OCI-LY3 (cell line): ENCODE measurements around the gene CCDC27.

ENCODE experiments used
- H2AFZ ChIP-seq: fragments of 200-600, 300-600 bp; shearing (Covaris generic); 2 replicates; pipeline ENCODE4 v1.6.0; 2014; ENCODE audit warnings: antibody characterized with exemption, low read depth, low read length
- H3K27ac ChIP-seq: fragments of 200-600, 300-600 bp; sonication (generic); 2 replicates; pipeline ENCODE4 v1.5.1; 2014; ENCODE audit warnings: mild to moderate bottlenecking, low read length, moderate library complexity, mixed read lengths
- H3K27me3 ChIP-seq: fragments of 200-600, 300-600 bp; sonication (generic); 2 replicates; pipeline ENCODE4 v1.6.1; 2014; ENCODE audit warnings: low read depth, low read length, mixed read lengths
- H3K36me3 ChIP-seq: fragments of 200-600, 300-600 bp; sonication (generic); replicated peaks from 2 replicates; pipeline ENCODE3; 2014; ENCODE audit warnings: low read depth, low read length, mixed read lengths
- H3K4me1 ChIP-seq: fragments of 300-600, 200-600 bp; sonication (generic); 2 replicates; pipeline ENCODE4 v1.6.1; 2014; ENCODE audit warnings: low read length, mixed read lengths
- H3K4me2 ChIP-seq: fragments of 200-600, 300-600 bp; sonication (generic); 2 replicates; pipeline ENCODE4 v1.6.1; 2014; ENCODE audit warnings: low read length, mixed read lengths
- H3K4me3 ChIP-seq: fragments of 300-600, 200-600 bp; sonication (generic); 2 replicates; pipeline ENCODE4 v1.5.1; 2014; ENCODE audit warnings: antibody characterized with exemption, mild to moderate bottlenecking, low read length, moderate library complexity
- H3K79me2 ChIP-seq: fragments of 300-600, 200-600 bp; shearing (Covaris generic); 2 replicates; pipeline ENCODE4 v1.6.1; 2014; ENCODE audit warnings: mild to moderate bottlenecking, low read length, mixed read lengths
- H3K9ac ChIP-seq: fragments of 300-600, 200-600 bp; shearing (Covaris generic); 2 replicates; pipeline ENCODE4 v1.6.0; 2014; ENCODE audit warnings: mild to moderate bottlenecking, low read length, moderate library complexity
- H3K9me3 ChIP-seq: fragments of 200-600, 300-600 bp; shearing (Covaris generic); 2 replicates; pipeline ENCODE4 v1.6.1; 2014; ENCODE audit warnings: low read length, mixed read lengths; ENCODE audit not compliant: insufficient read depth
- H4K20me1 ChIP-seq: fragments of 200-600, 300-600 bp; sonication (generic); 2 replicates; pipeline ENCODE4 v1.6.1; 2016; ENCODE audit warnings: low read length, mixed read lengths; ENCODE audit not compliant: insufficient read depth
- CTCF ChIP-seq: fragments of 200-600, 300-600 bp; sonication (generic); IDR thresholded peaks from 2 replicates; pipeline ENCODE4 v1.5.1; 2014; ENCODE audit warnings: antibody characterized with exemption, low read length, low read depth
- EZH2phosphoT487 ChIP-seq: fragments of 200-600 bp; shearing (Covaris generic); IDR thresholded peaks from 2 replicates; pipeline ENCODE4 v1.6.1; 2018; ENCODE audit warnings: antibody characterized with exemption, mixed run types, low read depth

Gene CCDC27

GRCh38 chr1:3708791-3709190 is 43.5 kb upstream of the CCDC27 start:
- no peaks in the 10 kb centered on the region for H3K79me2 ChIP-seq
- no peak for TF ChIP-seq CTCF
- TF ChIP-seq EZH2phosphoT487 = no peak
- no peak overlapping the region for H2AFZ ChIP-seq
- peaks cover 41% of the 10 kb centered on the region for H3K27me3 ChIP-seq
- no peaks in the 10 kb centered on the region for H3K9me3 ChIP-seq
- H3K4me3 ChIP-seq = no peak overlapping the region
- no peak overlapping the region for H3K4me2 ChIP-seq
- no peak overlapping the region for H3K9ac ChIP-seq
- no peaks in the 10 kb centered on the region for H3K4me1 ChIP-seq
- H3K27ac ChIP-seq = no peak overlapping the region
- no peaks in the 10 kb centered on the region for H4K20me1 ChIP-seq
- H3K36me3 ChIP-seq = no peaks in the 10 kb centered on the region

- Histone ChIP-seq H3K9me3 (no peaks in the 10 kb centered on the region), H3K36me3 (no peaks in the 10 kb centered on the region), H3K4me3 (no peak overlapping the region), H3K27me3 (peaks cover 41% of the 10 kb centered on the region), H3K9ac (no peak overlapping the region), H4K20me1 (no peaks in the 10 kb centered on the region), H3K4me2 (no peak overlapping the region), H3K79me2 (no peaks in the 10 kb centered on the region), H3K4me1 (no peaks in the 10 kb centered on the region), H3K27ac (no peak overlapping the region), H2AFZ (no peak overlapping the region)
- TF ChIP-seq EZH2phosphoT487 (no peak), CTCF (no peak)
Observed at GRCh38 chr1:3710251-3710650, 42.0 kb upstream of the CCDC27 start.

- Histone ChIP-seq H3K4me1 (no peaks in the 10 kb centered on the region), H3K36me3 (no peaks in the 10 kb centered on the region), H3K4me3 (no peak overlapping the region), H3K4me2 (no peak overlapping the region), H3K27me3 (peaks cover 41% of the 10 kb centered on the region), H4K20me1 (no peaks in the 10 kb centered on the region), H3K9ac (no peak overlapping the region), H3K27ac (no peak overlapping the region), H2AFZ (no peak overlapping the region), H3K79me2 (no peaks in the 10 kb centered on the region), H3K9me3 (no peaks in the 10 kb centered on the region)
- TF ChIP-seq CTCF (no peak), EZH2phosphoT487 (no peak)
Observed at GRCh38 chr1:3711381-3711779, 40.9 kb upstream of the CCDC27 start.

DNA sequence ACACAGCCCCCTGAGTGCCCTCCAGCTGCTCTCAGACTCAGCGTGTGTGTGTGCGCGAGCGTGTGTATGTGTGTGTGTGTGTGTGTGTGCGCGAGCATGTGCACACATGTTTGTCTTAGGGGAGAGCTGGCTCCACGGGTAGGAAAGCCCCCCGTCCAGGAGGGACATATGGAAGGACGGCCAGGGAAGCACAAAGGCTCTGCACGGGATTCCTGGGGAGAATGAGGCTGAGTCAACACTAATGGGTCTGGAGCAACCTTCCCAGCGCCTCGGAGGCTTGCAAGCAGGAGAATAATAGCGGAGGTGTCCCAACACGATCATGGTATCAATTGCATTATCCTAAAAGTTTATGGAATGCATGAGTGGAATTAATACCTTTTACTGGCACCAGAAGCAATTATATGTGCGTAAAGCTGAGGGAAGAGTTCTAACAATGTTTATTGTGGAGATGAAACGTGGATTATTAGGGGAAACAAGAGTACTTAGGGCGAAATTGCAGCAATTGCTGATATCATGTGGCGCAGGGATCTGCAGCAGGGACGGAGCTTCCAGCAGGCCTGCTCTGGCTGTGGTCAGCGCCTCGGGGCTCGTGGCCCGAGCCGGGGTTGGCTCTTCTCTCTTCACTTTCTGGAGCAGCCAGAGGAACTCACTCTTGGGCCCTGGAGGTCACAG is 40.3 kb upstream of the CCDC27 start:
- no peak overlapping the region for H3K27ac ChIP-seq
- no peaks in the 10 kb centered on the region for H3K79me2 ChIP-seq
- H2AFZ ChIP-seq = no peak overlapping the region
- no peak overlapping the region for H3K9ac ChIP-seq
- TF ChIP-seq CTCF (no peak), EZH2phosphoT487 (no peak)
- H3K4me3 ChIP-seq = no peak overlapping the region
- no peaks in the 10 kb centered on the region for H3K4me1 ChIP-seq
- H3K4me2 ChIP-seq = no peak overlapping the region
- no peaks in the 10 kb centered on the region for H3K9me3 ChIP-seq
- H4K20me1 ChIP-seq = no peaks in the 10 kb centered on the region
- H3K27me3 ChIP-seq = peaks cover 41% of the 10 kb centered on the region
- no peaks in the 10 kb centered on the region for H3K36me3 ChIP-seq
